Mucosa of descending colon (tissue), 3 donors: ENCODE results near the gene CLRN3. TPM values are rescaled to one million over a fixed set of nuclear protein-coding genes. Genes with fewer than 3 reads are reported as not detected.

Source experiments
- ATAC-seq: fragments of 200-7000 bp; cut with Tn5 transposase; one replicate; pipeline ENCODE4 v1.9.1; 2020; ENCODE audit warnings: mild to moderate bottlenecking, moderate library complexity
- DNase-seq, 3 donors: peaks; one replicate each; pipeline ENCODE4 v3.0.0-alpha.2; 2020
- H3K36me3 ChIP-seq: fragments of 200-600 bp; one replicate; pipeline ENCODE4 v1.8.0; 2021; ENCODE audit warnings: low read depth, mild to moderate bottlenecking
- H3K4me1 ChIP-seq: fragments of 200-600 bp; one replicate; pipeline ENCODE4 v1.8.0; 2021; ENCODE audit warnings: low read depth, mild to moderate bottlenecking
- H3K4me3 ChIP-seq: fragments of 200-600 bp; one replicate; pipeline ENCODE4 v1.8.0; 2021; ENCODE audit warnings: mild to moderate bottlenecking
- H3K9me3 ChIP-seq: fragments of 200-600 bp; one replicate; pipeline ENCODE4 v1.8.0; 2021; ENCODE audit warnings: mild to moderate bottlenecking
- intact Hi-C, 2 donors: fragments of 100-400 bp; cut with DNase I in 1 of 2; cut with micrococcal nuclease in 1 of 2; formaldehyde crosslinking; loops; one replicate each; pipeline versions ENCODE4 v1.11.0 to v1.11.1; 2022; cut with DNase I, micrococcal nuclease
- total RNA-seq, 3 donors: library from RNA; stranded (reverse); fragmentation: NEBNext Ultra II Directional in 2 of 3; extraction: Animal tissue kit (Norgen Biotek cat#: 25700) in 2 of 3; gene quantifications; one replicate each; pipeline versions ENCODE4 v1.2.1 to v1.2.4, GENCODE V29; 2021 to 2023
- TF ChIP-seq, protein P1 (sequence below): fragments of 200-600 bp; IDR thresholded peaks from one replicate; pipeline ENCODE4 v1.8.0; 2022; ENCODE audit warnings: antibody characterized with exemption, mild to moderate bottlenecking
- donor health status: DM: no; HTN: no; CAD: no; lungs with moderate emphysema.
- donor health status: DM: no; HTN: no; CAD: no.
- donor health status: DM: no; HTN: yes; CAD: no.

CLRN3 gene
- total RNA-seq, 3 donors from 2014 or later, result 62.3 to 176 (median 121) TPM

DNA sequence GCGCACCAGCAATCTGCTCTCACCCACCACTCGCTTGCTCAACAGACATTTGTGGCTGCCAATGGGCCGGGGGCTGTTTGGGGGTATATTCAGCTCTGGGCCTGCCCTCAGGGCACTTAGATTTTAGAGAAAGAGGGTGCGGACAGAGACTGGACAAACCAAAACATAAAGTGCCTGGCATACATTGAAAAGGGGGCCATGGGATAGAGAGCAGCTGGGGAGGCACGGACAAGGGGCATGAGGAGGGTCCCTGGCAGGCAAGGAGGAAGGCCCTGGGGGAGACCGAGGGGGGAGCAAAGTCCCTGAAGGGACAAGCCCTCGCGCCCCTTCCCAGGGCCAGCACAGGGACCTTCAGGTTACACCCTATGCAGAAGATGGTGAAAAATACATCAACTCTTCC is 43.5 kb downstream of the CLRN3 start:
- no peaks in the 10 kb centered on the region for H3K36me3 ChIP-seq
- no peaks in the 10 kb centered on the region for H3K9me3 ChIP-seq
- no peaks in the 10 kb centered on the region for H3K4me1 ChIP-seq
- DNase-seq (no peak), ATAC-seq (no peak)
- TF ChIP-seq, protein P1, sequence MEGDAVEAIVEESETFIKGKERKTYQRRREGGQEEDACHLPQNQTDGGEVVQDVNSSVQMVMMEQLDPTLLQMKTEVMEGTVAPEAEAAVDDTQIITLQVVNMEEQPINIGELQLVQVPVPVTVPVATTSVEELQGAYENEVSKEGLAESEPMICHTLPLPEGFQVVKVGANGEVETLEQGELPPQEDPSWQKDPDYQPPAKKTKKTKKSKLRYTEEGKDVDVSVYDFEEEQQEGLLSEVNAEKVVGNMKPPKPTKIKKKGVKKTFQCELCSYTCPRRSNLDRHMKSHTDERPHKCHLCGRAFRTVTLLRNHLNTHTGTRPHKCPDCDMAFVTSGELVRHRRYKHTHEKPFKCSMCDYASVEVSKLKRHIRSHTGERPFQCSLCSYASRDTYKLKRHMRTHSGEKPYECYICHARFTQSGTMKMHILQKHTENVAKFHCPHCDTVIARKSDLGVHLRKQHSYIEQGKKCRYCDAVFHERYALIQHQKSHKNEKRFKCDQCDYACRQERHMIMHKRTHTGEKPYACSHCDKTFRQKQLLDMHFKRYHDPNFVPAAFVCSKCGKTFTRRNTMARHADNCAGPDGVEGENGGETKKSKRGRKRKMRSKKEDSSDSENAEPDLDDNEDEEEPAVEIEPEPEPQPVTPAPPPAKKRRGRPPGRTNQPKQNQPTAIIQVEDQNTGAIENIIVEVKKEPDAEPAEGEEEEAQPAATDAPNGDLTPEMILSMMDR, result no peak
- no peak overlapping the region for H3K4me3 ChIP-seq
- intact Hi-C loops, result no loop called here

DNA sequence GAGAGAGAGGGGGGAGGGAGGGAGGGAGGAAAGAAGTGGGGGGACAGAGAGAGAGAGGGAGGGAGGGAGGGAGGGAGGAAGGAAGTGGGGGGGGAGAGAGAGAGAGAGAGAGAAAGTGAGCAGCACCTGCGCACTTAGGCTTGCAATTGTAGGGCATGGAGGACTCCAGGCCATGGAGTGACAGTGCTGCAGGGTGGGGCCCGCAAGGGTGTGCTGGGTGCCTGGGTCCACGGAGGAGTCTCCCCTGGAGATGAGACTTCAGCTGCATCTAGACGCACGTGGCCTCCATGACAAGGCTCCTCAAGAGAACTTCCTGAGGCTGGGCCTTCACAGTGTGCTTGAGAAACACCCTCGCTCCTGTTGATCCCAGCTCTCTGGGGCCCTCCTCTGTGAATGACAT is 44.5 kb downstream of the CLRN3 start:
- no peak overlapping the region for H3K4me3 ChIP-seq
- TF ChIP-seq, protein P1, result no peak
- H3K9me3 ChIP-seq, result no peaks in the 10 kb centered on the region
- H3K36me3 ChIP-seq, result no peaks in the 10 kb centered on the region
- ATAC-seq (no peak), DNase-seq (no peak)
- intact Hi-C loops, result no loop called here
- H3K4me1 ChIP-seq, result no peaks in the 10 kb centered on the region

DNA sequence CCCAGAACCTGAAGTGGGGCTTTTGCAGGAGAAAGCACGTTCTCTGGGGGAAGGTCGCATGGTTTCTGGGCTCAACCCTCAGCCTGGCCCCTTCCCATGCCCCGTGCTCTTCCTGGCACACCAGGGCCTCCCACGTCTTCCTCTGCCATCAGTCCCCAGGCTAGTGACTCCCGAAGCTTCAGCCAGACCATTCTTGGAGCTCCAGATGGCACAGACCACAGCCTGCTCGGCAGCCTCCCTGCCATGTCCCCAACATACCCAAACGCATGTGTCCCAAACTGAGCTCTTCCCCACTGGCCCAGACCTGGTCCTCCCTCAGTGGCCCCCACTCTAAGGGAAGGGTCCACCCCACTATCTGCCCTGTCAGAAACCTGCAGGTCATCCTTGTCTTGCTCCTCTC is 47.0 kb downstream of the CLRN3 start:
- Histone ChIP-seq H3K9me3 (no peaks in the 10 kb centered on the region), H3K4me3 (no peak overlapping the region), H3K36me3 (no peaks in the 10 kb centered on the region), H3K4me1 (no peaks in the 10 kb centered on the region)
- intact Hi-C loops, result no loop called here
- ATAC-seq, result no peak
- TF ChIP-seq, protein P1, result no peak
- no peak for DNase-seq

DNA sequence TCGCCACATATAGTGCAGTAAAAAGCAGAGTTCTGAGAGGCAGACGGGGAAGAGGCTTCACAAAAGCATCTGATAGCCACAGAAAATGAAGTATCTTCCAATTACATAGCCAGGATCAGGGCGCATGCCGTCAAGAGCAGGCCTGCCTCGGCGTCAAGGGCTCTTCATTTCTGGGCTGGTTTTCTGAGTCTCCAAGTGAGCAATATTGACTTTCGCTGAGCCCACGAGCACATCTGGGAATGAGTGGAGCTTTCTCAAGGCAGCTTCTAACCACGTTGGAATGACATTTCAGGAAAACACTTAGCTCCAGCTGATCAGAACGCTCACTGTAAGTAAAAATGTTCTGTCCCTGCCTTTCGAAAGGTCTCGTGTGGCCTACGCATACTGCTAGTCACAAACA is 51.9 kb downstream of the CLRN3 start:
- DNase-seq (no peak), ATAC-seq (no peak)
- no peaks in the 10 kb centered on the region for H3K36me3 ChIP-seq
- TF ChIP-seq, protein P1, result no peak
- H3K4me1 ChIP-seq, result no peaks in the 10 kb centered on the region
- H3K9me3 ChIP-seq, result no peaks in the 10 kb centered on the region
- intact Hi-C loops, result no loop called here
- H3K4me3 ChIP-seq, result no peak overlapping the region

DNA sequence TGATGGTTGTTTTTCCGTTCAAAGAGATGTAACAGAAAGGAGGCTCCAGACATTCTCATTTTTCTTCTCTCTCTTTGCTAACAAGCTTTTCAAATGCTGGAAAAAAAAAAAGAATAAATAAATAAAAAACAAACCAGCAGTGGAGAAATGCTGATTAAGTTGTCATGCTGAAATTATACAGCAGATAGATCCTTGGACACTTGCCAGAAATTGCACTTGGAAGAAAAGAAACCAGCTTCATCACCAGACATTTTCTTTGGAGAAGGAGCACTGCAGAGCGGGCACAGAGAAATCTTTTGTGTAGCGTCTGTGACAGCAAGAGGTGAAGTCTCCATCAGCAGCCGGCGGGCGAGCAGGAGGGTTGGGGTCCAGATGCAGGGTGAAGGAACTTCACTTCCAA is 55.8 kb downstream of the CLRN3 start:
- H3K36me3 ChIP-seq, result no peaks in the 10 kb centered on the region
- no peak for DNase-seq
- ATAC-seq, result no peak
- no peaks in the 10 kb centered on the region for H3K9me3 ChIP-seq
- H3K4me1 ChIP-seq, result no peaks in the 10 kb centered on the region
- H3K4me3 ChIP-seq, result no peak overlapping the region
- TF ChIP-seq, protein P1, result no peak
- intact Hi-C loops, result no loop called here

DNA sequence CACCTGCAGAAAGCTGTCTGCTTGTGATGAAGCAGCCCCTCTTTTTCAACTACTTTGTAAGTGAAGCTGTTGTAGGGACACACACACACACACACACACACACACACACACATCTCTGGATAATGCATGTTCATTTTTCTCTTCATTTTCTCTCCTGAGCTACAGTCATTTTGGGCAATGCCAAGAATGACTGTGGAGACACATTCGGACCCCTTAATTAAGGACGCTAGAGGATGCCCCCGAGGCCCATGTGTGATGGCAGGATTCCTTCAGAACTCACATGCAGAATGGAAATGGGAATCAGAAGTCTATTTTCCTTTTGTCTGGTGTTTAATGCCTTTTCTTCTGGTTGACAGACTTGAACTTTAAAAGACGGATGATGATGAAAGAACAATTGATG is 56.6 kb downstream of the CLRN3 start:
- Histone ChIP-seq H3K4me1 (no peaks in the 10 kb centered on the region), H3K36me3 (no peaks in the 10 kb centered on the region), H3K9me3 (no peaks in the 10 kb centered on the region), H3K4me3 (no peak overlapping the region)
- ATAC-seq, result no peak
- no peak for DNase-seq
- intact Hi-C loops, result no loop called here
- TF ChIP-seq, protein P1, result no peak
